ENCODE data around the gene ALX3.

ALX3 gene

GRCh38 chr1:110070671-110071242, at the start of gene ALX3:
Gene ALX3, minus strand, starts transcription at chr1:110070672. Its CDS starts 60 bp downstream, at chr1:110070612.
- H3K4me3 ChIP-seq (ENCODE audit: control insufficient read depth, low read depth, low read length): no peak within 1 kb of the TSS
- no peak for TF ChIP-seq CTCF (conservative IDR thresholded peaks at IDR 0.05; ENCODE audit: control insufficient read depth, insufficient read depth, low read depth, low read length)
- no peak for DNase-seq (ENCODE audit: low read depth)

GRCh38 chr1:110119843-110120242, 49.4 kb upstream of the ALX3 start:
- no peak overlapping the region for H3K4me3 ChIP-seq (ENCODE audit: control insufficient read depth, low read depth, low read length)
- no peak for DNase-seq (ENCODE audit: low read depth)
- no peak for TF ChIP-seq CTCF (conservative IDR thresholded peaks at IDR 0.05; ENCODE audit: control insufficient read depth, insufficient read depth, low read depth, low read length)

- TF ChIP-seq CTCF (conservative IDR thresholded peaks at IDR 0.05; ENCODE audit: control insufficient read depth, insufficient read depth, low read depth, low read length): no peak
- no peak overlapping the region for H3K4me3 ChIP-seq (ENCODE audit: control insufficient read depth, low read depth, low read length)
- DNase-seq (ENCODE audit: low read depth): peak; percentile 37
Observed at GRCh38 chr1:110118636-110119396, 48.3 kb upstream of the ALX3 start.

GRCh38 chr1:110114784-110115183, 44.3 kb upstream of the ALX3 start:
- TF ChIP-seq CTCF (conservative IDR thresholded peaks at IDR 0.05; ENCODE audit: control insufficient read depth, insufficient read depth, low read depth, low read length): no peak
- no peak for DNase-seq (ENCODE audit: low read depth)

GRCh38 chr1:110114173-110114572, 43.7 kb upstream of the ALX3 start:
- TF ChIP-seq CTCF (conservative IDR thresholded peaks at IDR 0.05; ENCODE audit: control insufficient read depth, insufficient read depth, low read depth, low read length): no peak
- DNase-seq (ENCODE audit: low read depth): no peak
- H3K4me3 ChIP-seq (ENCODE audit: control insufficient read depth, low read depth, low read length): no peak overlapping the region

More at GRCh38 chr1:110114784-110115183, 44.3 kb upstream of the ALX3 start:
- no peak overlapping the region for H3K4me3 ChIP-seq (ENCODE audit: control insufficient read depth, low read depth, low read length)

GRCh38 chr1:110113551-110113950, 43.1 kb upstream of the ALX3 start:
- no peak for TF ChIP-seq CTCF (conservative IDR thresholded peaks at IDR 0.05; ENCODE audit: control insufficient read depth, insufficient read depth, low read depth, low read length)
- H3K4me3 ChIP-seq (ENCODE audit: control insufficient read depth, low read depth, low read length): no peak overlapping the region
- DNase-seq (ENCODE audit: low read depth): no peak

Data from fibroblast of mammary gland (primary cell).